ENCODE results near the gene FLRT3. TPM values are rescaled to one million over a fixed set of nuclear protein-coding genes. Genes with fewer than 3 reads are reported as not detected.

The FLRT3 gene
- total RNA-seq, 4 donors from 2014 or later = 0.42 to 1.3 (median 0.90) TPM

- Histone ChIP-seq H3K4me3 (no peak overlapping the region), H3K27ac (replicated peaks in 1 of 4) (no peak overlapping the region), H3K4me1 (no peaks in the 10 kb centered on the region), H3K36me3 (no peaks in the 10 kb centered on the region), H3K9me3 (peaks cover 0 to 11% (median 4%) of the 10 kb centered on the region in 4 donors), H3K27me3 (no peaks in the 10 kb centered on the region)
- intact Hi-C loops (cut with DNase I) = no loop called here
- no peak for TF ChIP-seq POLR2AphosphoS5 (IDR thresholded peaks at IDR 0.05)
- TF ChIP-seq POLR2A (IDR thresholded peaks at IDR 0.05; ENCODE audit: low read depth) = no peak
- TF ChIP-seq CTCF (IDR thresholded peaks at IDR 0.05) = no peak
- TF ChIP-seq EP300 (IDR thresholded peaks at IDR 0.05) = no peak
- DNase-seq (ENCODE audit: extremely low spot score) = no peak
- 85% methylated on average over 5 of the region's 5 CpGs for whole genome bisulfite sequencing
Observed at GRCh38 chr20:14383335-14383734, 45.9 kb upstream of the FLRT3 start.

- Histone ChIP-seq H3K27ac (replicated peaks in 1 of 4) (no peak overlapping the region), H3K27me3 (no peaks in the 10 kb centered on the region), H3K4me1 (no peaks in the 10 kb centered on the region), H3K36me3 (no peaks in the 10 kb centered on the region), H3K4me3 (no peak overlapping the region), H3K9me3 (no peaks in the 10 kb centered on the region)
- intact Hi-C loops (cut with DNase I) = no loop called here
- no peak for DNase-seq (ENCODE audit: extremely low spot score)
- no peak for TF ChIP-seq EP300 (IDR thresholded peaks at IDR 0.05)
- no peak for TF ChIP-seq CTCF (IDR thresholded peaks at IDR 0.05)
- no peak for TF ChIP-seq POLR2AphosphoS5 (IDR thresholded peaks at IDR 0.05)
- TF ChIP-seq POLR2A (IDR thresholded peaks at IDR 0.05; ENCODE audit: low read depth) = no peak
Observed at GRCh38 chr20:14378326-14378725, 40.9 kb upstream of the FLRT3 start.

- Histone ChIP-seq H3K36me3 (no peaks in the 10 kb centered on the region), H3K27ac (replicated peaks in 1 of 4) (no peak overlapping the region), H3K4me1 (no peaks in the 10 kb centered on the region), H3K4me3 (no peak overlapping the region), H3K27me3 (no peaks in the 10 kb centered on the region), H3K9me3 (no peaks in the 10 kb centered on the region)
- WGBS = 59% methylated on average over 4 of the region's 4 CpGs
- DNase-seq (ENCODE audit: extremely low spot score) = no peak
- TF ChIP-seq POLR2A (IDR thresholded peaks at IDR 0.05; ENCODE audit: low read depth) (no peak), POLR2AphosphoS5 (IDR thresholded peaks at IDR 0.05) (no peak), CTCF (IDR thresholded peaks at IDR 0.05) (no peak), EP300 (IDR thresholded peaks at IDR 0.05) (no peak)
- intact Hi-C loops (cut with DNase I) = no loop called here
Observed at GRCh38 chr20:14375416-14375985, 38.1 kb upstream of the FLRT3 start.

GRCh38 chr20:14374196-14374595 lies 36.8 kb upstream of the FLRT3 start:
- DNase-seq (ENCODE audit: extremely low spot score) = no peak
- no peaks in the 10 kb centered on the region for H3K9me3 ChIP-seq
- TF ChIP-seq POLR2A (IDR thresholded peaks at IDR 0.05; ENCODE audit: low read depth) (no peak), CTCF (IDR thresholded peaks at IDR 0.05) (no peak), POLR2AphosphoS5 (IDR thresholded peaks at IDR 0.05) (no peak), EP300 (IDR thresholded peaks at IDR 0.05) (no peak)
- no peak overlapping the region for H3K27ac ChIP-seq (replicated peaks in 1 of 4)
- no peak overlapping the region for H3K4me3 ChIP-seq
- no peaks in the 10 kb centered on the region for H3K27me3 ChIP-seq
- intact Hi-C loops (cut with DNase I) = no loop called here
- H3K36me3 ChIP-seq = no peaks in the 10 kb centered on the region
- H3K4me1 ChIP-seq = no peaks in the 10 kb centered on the region
- WGBS = 58% methylated on average over 3 of the region's 3 CpGs

Data from esophagus muscularis mucosa (tissue), 4 donors.